ENCODE data around the gene SCN5A.

The SCN5A gene

DNA sequence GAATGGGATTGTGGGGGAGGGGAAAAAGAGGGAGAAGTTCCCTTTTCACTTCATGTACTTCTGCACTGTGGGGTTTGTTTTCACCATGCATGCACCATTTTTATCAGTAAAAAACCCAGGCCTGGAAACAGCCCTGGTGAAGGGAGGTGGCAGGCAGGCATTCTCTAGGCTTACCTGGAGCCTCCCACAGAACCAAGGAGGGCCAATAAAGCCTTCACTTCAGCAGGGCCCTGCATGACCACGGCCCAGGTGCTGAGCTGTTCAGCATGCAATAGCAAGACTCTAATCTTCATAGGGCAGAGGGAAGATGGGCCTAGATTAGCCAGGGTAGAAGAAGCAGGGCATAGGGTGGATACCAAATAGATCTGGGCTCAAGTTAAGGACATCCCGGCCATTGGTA is 49.6 kb downstream of the SCN5A start:
- DNase-seq = no peak

DNA sequence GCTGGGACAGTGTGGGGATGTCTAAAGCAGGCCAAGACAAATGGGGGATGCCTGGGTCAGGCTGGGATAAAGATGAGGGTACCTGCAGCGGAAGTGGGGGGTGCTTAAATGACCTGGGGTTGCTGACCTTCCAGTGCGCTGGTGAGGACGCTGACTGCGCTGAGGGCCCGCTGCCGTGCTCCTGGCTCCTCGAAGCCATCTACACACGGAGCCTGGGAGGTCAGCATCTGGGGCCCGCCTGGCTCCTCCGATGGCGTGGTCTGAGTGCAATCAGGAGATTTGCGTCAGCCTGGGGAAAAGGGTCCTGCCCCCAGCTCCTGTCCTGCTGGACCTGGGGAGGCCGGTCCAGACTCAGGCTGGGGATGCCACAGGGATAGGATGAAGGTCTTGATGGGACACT is 50.7 kb downstream of the SCN5A start:
- DNase-seq = no peak

DNA sequence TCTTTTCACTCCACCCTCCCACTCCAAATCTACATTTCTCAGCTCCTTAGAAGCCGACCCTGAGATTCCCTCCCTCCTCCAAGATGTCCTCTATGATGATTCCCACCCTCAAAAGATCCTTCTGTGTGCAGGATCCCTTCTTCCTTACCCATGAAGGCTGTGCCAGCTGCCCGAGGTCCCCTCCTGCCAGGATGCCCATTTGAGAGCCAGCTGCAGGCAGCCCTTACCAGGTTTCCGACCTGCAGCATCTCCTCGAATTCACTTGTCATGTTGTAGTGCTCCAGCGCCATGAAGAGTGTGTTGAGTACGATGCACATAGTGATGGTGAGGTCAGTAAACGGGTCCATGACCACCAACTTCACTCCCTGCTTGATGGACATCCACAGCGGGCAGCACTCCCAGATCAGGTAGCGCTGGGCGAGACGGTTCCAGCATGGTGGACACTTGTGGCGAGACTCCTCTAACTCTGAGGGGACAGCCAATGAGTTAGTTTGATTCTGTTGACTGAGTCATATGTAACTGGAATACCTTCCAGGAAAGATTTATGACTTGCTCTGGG is 51.9 kb downstream of the SCN5A start:
- no peak for DNase-seq

DNA sequence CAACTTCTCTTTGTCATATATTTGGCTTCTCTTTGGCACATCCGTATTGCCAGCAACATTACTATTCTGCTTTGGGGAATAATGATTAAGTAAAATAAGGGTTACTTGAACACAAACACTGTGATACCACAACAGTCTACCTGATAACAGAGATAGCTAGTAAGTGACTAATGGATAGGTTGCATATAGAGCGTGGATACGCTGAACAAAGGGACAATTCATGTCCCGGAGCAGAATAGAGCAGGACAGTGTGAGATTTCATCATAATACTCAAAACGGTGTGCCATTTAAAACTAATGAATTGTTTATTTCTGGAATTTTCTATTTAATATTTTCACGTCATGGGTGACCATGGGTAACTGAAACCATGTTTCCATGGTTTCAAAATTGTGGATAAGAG is 54.1 kb downstream of the SCN5A start:
- no peak for DNase-seq

DNA sequence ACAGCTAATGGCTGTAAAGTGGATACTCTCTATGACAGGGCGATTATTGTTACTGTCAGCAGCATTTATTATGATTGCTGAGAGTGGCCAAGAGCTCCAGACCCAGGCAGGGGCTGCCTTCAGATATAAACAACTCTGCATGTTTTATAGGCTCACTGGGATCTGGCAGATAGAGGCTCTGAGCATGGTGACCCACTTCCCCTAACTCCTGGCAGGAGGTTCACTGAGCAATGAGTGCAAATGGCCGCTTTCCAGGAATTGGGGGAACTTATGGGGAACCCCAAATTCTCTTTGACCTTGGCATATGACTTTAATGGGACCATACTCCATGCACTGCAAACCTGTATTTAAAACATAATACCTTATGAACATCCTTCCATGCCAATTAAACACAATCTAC is 59.0 kb downstream of the SCN5A start:
- DNase-seq = no peak

DNA sequence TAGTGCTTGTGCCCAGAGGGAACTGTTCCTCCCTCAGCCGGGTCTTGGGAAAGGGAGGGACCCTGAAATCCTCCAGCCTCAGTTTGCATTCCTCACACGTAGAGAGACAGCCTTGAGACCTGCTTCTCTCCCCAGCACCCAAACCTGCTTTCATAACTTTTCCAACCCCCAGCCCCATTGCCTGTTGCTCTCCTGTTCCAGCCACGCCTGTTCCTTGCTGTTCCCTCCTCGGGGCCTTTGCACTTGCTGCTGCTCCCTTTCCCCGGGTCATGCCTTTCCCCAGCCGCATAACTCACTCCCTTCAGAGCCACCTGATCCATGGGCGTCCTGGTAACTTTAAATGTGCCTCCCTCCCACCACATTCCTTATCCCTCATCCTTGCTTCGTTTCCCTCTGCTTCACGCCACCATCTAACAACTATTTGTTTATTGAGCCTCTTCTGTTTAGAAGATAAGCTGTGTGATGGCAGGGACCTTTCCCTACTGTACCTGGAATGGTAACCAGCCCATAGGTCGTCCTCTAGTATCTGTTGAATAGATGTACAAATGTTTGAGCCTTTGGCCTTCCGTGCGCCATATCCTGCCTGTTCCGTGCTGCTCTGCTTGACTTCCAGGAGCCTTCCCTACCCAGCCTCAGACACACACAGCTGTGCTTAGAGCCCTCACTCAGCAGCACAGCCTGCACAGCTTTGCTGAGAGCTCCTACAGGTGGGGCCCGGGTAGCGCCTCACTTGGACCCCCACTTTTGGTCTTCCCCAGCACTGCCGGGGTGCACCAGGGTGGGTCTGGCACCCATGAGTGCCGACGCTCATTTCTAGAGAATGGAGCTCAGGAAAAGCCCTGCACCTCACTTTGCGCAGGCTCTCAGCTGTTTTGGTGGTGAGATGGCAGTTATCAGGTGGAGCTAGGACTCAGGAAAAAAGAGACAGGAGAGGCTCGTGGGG is 60.2 kb downstream of the SCN5A start:
- DNase-seq = no peak

DNA sequence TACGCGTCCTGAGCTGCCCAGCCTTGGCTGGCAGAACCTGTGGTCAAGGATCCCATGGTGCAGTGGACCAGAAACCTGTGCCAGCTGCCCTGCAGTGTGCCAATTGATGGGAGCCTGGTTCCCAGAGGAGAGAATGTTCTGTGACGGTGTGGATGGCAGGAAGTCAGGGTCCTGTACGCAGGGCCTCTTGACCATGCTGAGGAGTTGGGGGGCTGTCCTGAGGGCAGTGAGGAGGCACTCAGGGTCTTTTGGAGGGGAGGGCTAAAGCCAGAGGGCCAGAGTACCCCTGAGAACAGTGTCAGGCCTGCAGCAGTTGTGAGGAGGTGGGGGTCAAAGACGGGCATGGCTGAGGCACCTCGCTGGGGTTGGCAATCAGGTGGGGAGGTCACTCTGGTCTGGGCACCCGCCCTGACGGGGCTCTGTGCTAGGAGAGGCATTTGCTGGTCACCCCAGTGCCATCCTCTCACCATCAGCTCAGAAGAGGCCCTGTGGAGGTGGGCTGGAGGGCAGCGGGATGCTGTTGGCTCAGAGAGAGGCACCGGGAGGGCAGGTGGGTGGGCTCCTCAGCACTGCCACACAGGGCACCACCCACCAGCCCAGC is 61.0 kb downstream of the SCN5A start:
- DNase-seq = no peak

DNA sequence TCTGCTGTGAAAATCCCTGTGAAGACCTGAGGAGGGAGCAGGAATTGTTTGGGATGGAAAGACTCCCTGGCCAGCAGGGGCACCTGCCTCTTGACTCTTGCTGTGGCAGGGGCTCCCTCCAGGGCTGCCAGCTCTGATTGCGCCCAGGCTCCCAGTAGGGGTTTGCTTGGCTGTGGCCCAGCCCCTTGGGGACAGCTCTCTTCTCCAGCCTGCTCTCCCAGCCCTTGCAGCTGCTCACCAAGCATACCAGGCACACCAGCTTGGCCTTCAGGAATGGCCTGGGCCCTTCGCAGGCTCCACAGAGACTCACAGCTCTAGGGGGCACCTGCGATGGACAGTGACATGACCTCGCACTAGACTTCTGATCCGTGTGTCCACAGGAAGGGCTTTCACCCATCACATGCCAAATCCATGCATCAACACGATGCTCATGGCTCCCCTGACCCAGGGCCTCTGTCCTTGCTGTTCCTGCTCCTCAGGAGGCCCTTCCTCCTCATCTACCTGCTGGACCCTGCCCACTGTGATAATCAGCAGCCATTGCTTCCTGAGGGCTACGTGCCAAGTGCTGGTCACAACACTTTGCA is 61.8 kb downstream of the SCN5A start:
- DNase-seq = no peak

DNA sequence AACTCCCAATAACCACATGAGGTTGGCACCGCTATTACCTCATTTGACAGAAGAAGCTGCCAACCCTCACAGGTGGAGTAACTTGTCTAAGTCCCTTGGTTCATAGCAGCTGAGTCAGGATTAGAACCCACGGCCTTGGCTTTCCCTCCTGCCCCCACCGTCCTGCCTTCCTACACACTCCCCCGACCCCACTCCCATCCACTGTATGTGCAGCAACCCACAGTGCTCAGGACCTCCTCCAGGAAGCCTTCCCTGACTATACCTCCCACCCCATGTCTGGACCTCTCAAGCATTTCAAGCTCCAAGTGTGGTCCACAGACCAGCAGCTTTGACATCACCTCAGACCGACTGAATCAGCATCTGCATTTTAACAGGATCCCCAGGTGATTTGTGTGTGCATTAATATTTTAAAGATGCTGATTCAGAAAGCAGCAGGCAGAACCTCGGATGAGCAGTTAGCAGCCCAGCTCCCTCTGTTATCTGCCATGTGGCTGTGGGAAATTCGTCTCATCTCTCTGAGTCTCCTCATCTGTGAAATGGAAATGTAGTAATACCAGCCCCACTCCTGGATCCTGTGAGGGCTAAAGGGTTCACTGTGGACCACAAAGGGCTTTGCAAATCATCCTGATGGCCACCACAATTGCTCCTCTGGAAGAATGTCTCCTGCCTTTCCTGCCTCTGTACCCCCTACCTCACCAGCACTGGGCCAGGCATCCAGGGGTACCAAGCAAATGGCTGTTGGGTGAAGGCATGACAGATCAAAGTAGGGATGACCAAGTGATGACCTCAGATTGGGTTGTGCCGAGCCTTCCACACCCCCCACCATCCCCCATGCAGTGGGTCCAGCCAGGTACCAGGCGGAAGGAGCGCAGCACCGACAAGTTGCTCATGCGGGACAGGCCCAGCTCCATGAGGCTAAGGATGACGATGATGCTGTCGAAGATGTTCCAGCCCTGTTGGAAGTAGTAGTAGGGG is 62.7 kb downstream of the SCN5A start:
- DNase-seq = no peak

DNA sequence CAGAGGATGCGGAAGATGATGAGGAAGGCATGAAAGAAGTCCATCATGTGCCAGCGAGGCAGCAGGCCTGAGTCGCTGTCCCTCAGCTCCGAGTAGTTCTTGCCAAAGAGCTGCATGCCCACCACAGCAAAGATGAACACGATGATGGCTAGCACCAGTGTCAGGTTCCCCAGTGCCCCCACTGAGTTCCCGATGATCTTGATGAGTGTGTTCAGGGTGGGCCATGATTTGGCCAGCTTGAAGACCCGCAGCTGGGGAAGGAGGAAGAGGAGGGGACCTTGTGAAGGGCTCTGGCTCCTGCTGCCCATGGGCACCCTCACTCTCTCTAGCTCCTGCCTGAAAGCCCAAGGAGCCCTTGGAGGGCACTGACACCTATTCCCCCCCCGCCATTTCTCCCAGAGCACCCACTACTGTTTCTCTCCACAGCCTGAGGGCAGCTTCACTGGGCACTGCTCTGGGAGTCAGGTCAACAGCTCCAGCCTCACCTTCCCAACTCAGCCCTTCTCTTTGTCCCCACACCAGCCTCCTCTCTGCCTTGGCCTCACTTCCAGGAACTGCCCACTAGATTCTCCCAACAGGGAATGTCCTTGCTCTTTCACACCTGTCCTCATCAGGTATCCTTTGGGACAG is 63.6 kb downstream of the SCN5A start:
- no peak for DNase-seq

DNA sequence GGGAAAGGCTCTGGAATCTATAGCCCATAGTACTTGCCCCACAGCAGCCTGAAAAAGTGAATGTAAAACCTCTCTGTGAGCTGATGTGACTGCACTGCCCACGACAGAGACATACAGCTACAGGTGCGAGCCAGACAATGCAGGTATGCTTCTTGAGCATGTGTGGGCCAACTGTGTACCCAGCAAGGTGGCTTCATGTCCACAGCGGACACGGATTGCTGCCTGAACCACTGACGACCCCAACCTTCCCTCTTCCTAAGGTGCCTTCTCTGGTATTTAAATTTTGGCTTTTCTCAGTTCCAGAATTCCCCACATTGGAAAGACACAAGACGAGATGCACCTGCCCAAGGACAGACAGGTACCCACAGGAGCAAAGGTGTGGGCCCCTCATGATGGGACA is 65.8 kb downstream of the SCN5A start:
- no peak for DNase-seq

DNA sequence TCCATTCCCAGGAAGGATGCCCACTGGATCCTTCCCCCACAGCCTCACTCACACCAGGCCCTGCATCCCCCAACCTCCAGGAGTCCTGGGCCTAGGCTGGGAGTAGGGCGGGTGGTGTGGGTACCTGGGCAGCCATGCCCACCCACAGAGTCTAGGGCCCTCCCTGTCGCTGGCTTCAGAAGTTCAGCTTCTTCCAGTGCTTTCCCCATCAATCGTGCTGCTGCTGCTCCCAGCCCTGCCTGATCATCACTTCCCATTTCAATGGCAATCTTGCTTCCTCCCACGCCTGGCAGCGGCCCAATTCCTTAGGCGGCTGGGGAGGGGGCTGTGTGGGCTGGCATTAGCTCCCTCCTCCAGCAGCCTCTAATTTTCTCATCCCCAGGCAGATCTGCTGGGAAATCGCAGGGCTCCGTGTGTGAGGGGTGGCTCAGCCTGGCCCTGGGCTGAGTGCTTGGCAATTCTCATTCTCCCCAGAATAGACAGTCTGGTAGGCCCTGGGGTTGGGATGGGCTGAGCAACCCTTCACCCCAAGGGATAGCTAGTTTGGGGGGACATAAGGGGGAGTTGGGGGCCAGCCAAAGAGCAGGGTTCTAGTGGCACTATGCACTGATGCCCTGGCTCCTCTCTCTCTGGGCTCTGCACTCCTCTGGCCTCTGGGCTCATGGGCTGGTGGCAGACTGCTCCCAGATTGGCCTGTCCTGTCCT is 66.4 kb downstream of the SCN5A start:
- no peak for DNase-seq

DNA sequence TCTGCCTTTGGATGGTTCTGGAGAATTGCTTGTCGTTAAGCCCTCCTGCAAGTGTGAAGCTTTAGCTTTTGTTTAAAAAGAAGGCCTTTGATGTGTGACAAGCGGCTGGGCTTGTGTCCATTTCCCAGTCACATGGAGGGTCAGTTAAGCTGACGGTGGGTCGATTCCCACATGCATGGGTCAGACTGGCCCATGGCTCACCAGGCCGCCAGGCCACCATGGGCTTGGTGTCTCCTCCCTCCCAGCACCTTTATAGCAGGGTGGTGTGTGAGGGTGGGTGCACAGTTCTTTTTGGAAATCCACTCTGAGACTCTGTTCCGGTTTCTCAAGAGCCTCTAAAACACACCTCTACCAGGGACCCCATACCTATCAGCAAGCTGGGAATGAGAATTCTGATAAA is 67.2 kb downstream of the SCN5A start:
- DNase-seq = no peak

DNA sequence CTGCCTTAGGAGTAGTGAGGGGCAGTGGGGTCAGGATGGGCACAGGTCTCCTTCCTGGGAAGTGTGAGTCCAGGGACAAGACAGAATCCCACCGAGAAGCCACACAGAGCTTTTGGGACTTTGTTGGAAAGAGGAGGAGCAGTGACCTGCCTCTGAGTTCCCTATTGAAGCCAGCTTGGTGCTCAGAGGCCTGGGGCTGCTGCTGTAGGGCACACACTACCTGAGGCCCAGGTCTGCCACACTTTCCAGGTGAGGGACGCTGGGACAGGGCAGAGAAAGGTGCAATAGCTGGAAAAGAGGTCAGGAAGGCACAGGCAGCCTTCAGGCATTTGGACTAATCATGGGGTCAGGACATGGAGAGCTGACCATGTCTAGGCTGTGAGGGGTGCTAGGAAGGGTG is 67.7 kb downstream of the SCN5A start:
- DNase-seq = no peak

DNA sequence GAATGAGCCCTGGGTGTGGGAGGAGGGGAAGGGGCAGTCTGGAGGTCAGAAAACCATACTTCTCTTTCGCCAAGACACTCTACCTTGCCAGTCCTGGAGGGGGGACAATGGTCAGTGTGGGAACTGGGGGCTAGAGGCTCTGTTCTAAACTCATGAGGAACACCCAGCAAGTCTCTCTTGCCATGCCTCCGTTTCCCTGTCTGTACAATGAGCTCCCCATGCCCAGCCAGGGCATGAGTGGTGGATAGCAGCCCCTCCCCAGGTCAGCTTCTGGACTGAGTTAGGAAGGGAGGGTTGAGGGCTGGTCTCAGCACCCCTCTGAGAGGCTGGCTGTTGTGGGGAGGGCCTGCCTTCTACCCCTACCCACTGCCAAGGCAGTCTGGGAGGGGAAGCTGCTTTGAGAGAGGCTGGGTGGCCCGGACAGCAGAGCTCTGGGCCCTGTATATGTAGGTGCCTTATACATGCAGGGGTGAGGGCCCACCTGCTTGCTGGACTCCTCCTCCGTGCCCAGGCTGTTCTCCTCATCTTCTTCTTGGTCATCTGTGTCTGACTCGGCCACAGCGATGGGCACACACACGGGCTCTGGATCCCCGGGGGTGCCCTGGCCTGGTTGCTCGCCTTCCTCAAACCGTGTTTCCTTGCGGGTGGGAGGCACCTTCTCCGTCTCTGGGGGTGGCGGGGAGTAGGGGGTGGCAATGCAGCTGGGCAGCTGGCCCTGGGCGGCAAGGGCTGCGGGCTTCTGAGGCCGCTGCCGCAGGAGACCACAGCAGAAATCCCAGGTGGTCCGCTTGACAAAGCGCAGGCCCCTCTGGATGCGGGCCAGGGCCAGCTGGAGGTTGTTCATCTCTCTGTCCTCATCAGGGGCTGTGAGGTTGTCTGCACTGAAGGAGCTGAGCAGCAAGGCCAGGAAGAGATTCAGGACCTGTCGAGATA is 68.8 kb downstream of the SCN5A start:
- DNase-seq = no peak

DNA sequence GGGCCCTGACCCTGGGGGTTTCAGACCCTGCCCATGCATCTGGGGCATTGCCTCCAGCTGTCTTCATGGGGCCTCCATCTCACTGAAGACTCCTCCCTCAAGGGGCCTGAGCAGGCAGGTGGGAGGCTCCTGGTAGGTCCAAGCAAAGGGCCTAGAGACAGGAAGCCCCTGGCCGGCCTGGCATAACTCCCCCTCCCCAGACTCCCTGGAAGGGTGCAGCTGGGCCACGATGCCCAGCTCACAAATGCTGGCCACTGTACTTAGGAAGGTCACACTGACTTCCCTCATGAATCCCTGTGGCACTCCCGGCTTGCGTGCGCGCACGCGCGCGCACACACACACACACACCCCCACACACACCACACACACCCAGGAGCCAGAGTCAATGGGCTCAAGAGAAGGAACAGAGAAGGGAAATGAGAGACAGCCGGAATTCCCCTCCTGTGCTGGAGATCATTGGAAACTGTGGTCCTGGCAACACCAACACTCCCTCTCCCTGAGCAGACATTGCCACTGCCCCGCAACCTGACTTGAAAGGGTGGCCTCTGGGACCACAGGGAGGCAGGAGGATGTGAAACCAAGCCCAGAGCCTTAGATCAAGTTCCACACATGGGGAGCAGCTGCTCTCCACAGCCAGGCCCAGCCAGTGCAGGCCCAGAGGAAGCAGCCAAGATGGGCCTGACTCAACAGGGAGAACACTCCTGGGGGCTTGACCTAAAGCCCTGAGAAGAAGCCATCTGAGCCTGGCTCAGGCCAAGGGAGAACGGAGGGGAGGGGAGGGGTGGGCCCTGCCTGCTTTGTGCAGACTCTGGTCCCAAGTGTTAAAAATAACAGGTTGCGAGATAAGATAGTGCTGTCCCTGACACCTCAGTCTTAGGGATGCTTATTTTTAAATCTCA is 69.7 kb downstream of the SCN5A start:
- no peak for DNase-seq

DNA sequence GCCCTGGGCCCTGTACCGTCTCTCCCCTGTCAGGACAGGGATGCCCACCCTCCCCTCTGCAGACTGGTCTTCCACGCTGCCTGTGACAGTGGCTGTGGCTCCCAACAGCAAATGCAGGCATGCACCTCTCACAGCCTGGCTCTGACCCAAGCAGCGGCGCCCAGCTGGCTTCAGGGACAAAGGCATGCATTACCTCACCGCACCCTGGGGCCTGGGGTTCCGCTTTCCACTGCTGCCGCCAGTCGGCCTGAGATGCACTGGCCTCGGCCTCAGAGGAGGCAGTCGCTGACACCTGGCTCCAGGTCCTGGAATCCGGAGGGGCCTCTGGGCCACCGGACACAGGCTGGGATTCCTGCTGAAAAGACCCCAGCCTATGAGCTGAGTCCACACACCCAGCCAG is 70.3 kb downstream of the SCN5A start:
- no peak for DNase-seq

DNA sequence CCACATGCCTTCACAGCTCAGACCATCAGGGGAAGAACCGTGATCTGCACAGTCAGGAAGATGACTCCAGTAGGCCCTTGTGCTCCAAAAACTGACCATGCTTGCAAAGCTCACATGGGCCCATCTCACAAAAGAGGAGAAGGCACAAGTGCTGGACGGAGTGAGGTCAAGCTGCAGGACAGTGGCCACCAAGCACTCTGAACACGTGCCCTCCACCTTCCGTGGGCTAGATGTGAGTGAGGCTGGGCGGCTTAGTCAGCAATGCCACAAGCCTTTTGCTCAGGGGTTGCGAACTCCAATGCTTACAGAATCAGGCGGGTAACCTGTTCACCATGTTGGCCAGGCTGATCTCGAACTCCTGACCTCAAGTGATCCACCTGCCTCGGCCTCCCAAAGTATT is 70.9 kb downstream of the SCN5A start:
- no peak for DNase-seq

DNA sequence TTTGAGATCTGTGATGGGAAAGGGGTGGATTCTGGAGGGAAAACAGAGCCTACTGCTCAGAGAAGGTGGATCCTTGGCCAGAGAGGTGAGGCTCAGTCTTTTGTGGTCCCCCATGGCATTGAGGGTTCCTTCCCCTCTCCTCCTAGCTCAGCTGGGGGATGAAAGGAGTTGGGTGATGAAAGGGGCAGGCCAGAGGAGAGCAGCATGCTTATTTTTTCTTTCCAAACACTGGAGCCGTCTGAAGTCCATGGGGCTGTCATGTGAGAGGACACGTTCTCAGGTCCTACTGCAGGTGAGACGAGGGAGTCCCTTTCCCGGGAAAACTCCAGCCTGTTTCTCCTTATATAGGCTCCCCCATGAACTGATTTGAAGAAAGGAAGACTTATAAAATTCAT is 71.4 kb downstream of the SCN5A start:
- no peak for DNase-seq

Measured in kidney glomerular epithelial cell (primary cell).